WTC11 (cell line): ENCODE results near the gene RALBP1. TPM values are rescaled to one million over a fixed set of nuclear protein-coding genes. Genes with fewer than 3 reads are reported as not detected.

ENCODE experiments used
- ATAC-seq: fragments of 200-7000 bp; cut with Tn5 transposase; 2 replicates; pipeline ENCODE4 v1.10.0; 2021; ENCODE audit warnings: mild to moderate bottlenecking, moderate library complexity
- CTCF ChIA-PET: fragments of 300-600 bp; sonication (Branson Sonifier 250); formaldehyde crosslinking; loops from one replicate; lab custom pipeline; 2021; ENCODE audit warnings: antibody characterized with exemption; lab: Charles Lee
- POLR2A ChIA-PET: fragments of 350-600 bp; sonication (Branson Sonifier 250); formaldehyde crosslinking; loops from one replicate; lab custom pipeline; 2021; ENCODE audit warnings: antibody characterized with exemption; lab: Charles Lee
- DNase-seq: peaks from one replicate; pipeline ENCODE4 v3.0.0; 2021; ENCODE audit warnings: low spot score
- H3K27ac Mint-ChIP-seq: 2 replicates; pipeline ENCODE4 v1.8.0; 2021; ENCODE audit warnings: mixed read lengths
- H3K27me3 Mint-ChIP-seq: 2 replicates; pipeline ENCODE4 v1.8.0; 2021; ENCODE audit warnings: low read depth, mild to moderate bottlenecking, moderate library complexity, mixed read lengths
- H3K36me3 Mint-ChIP-seq: 2 replicates; pipeline ENCODE4 v1.8.0; 2021; ENCODE audit warnings: mixed read lengths
- H3K4me1 Mint-ChIP-seq: 2 replicates; pipeline ENCODE4 v1.8.0; 2022; ENCODE audit warnings: mixed read lengths
- H3K4me3 Mint-ChIP-seq: 2 replicates; pipeline ENCODE4 v1.8.0; 2021; ENCODE audit warnings: mild to moderate bottlenecking, moderate library complexity, mixed read lengths
- H3K9me3 Mint-ChIP-seq: 2 replicates; pipeline ENCODE4 v1.8.0; 2021; ENCODE audit warnings: mixed read lengths
- ATF6 ChIP-seq: sonication (generic); formaldehyde crosslinking; IDR thresholded peaks from 2 replicates; pipeline ENCODE4 v1.8.1; 2023; ENCODE audit warnings: mild to moderate bottlenecking, missing genetic modification reagents
- CBFB ChIP-seq: sonication (generic); formaldehyde crosslinking; IDR thresholded peaks from 2 replicates; pipeline ENCODE4 v1.8.1; 2022; ENCODE audit warnings: mild to moderate bottlenecking, low read depth, missing genetic modification reagents
- CDX4 ChIP-seq: fragments of 250-450 bp; sonication (Bioruptor Pico); IDR thresholded peaks from 2 replicates; pipeline ENCODE4 v1.9.0; 2021; ENCODE audit warnings: moderate library complexity, mild to moderate bottlenecking, inconsistent platforms, borderline replicate concordance
- E2F4 ChIP-seq: sonication (generic); formaldehyde crosslinking; IDR thresholded peaks from 2 replicates; pipeline ENCODE4 v1.8.1; 2022; ENCODE audit warnings: low read depth, mild to moderate bottlenecking, moderate library complexity, missing genetic modification reagents, borderline replicate concordance
- ESRRA ChIP-seq: sonication (generic); formaldehyde crosslinking; IDR thresholded peaks from 2 replicates; pipeline ENCODE4 v1.8.1; 2022; ENCODE audit warnings: mild to moderate bottlenecking, missing genetic modification reagents, borderline replicate concordance
- ETV6 ChIP-seq: sonication (generic); formaldehyde crosslinking; IDR thresholded peaks from 2 replicates; pipeline ENCODE4 v1.8.1; 2022; ENCODE audit warnings: mild to moderate bottlenecking, missing genetic modification reagents
- JUN ChIP-seq: sonication (generic); formaldehyde crosslinking; IDR thresholded peaks from 2 replicates; pipeline ENCODE4 v1.8.0; 2023; ENCODE audit warnings: mild to moderate bottlenecking, missing genetic modification reagents
- KAT7 ChIP-seq: sonication (generic); formaldehyde crosslinking; IDR thresholded peaks from 2 replicates; pipeline ENCODE4 v1.8.1; 2023; ENCODE audit warnings: missing genetic modification reagents, mild to moderate bottlenecking, borderline replicate concordance
- MXD4 ChIP-seq: fragments of 250-450 bp; sonication (Bioruptor Pico); IDR thresholded peaks from 2 replicates; pipeline ENCODE4 v1.8.0; 2021; ENCODE audit warnings: mild to moderate bottlenecking, moderate library complexity, borderline replicate concordance
- MYBL2 ChIP-seq: sonication (generic); formaldehyde crosslinking; IDR thresholded peaks from 2 replicates; pipeline ENCODE4 v1.8.1; 2023; ENCODE audit warnings: mild to moderate bottlenecking, moderate library complexity, missing genetic modification reagents
- NR1H2 ChIP-seq: sonication (generic); formaldehyde crosslinking; IDR thresholded peaks from 2 replicates; pipeline ENCODE4 v1.9.0; 2021; ENCODE audit warnings: mild to moderate bottlenecking, moderate library complexity, missing genetic modification reagents
- RORB ChIP-seq: fragments of 250-450 bp; sonication (Bioruptor Pico); IDR thresholded peaks from 2 replicates; pipeline ENCODE4 v1.9.0; 2021; ENCODE audit warnings: mild to moderate bottlenecking
- TCF7 ChIP-seq: sonication (generic); formaldehyde crosslinking; IDR thresholded peaks from 2 replicates; pipeline ENCODE4 v1.8.0; 2022; ENCODE audit warnings: mild to moderate bottlenecking, low read depth, missing genetic modification reagents, moderate library complexity
- ZBTB43 ChIP-seq: sonication (generic); formaldehyde crosslinking; IDR thresholded peaks from 2 replicates; pipeline ENCODE4 v1.8.1; 2023; ENCODE audit warnings: mild to moderate bottlenecking, missing genetic modification reagents
- ZMAT4 ChIP-seq: fragments of 250-450 bp; sonication (Bioruptor Pico); IDR thresholded peaks from 2 replicates; pipeline ENCODE4 v1.9.0; 2021; ENCODE audit warnings: mild to moderate bottlenecking
- ZNF317 ChIP-seq: sonication (generic); formaldehyde crosslinking; IDR thresholded peaks from 2 replicates; pipeline ENCODE4 v1.8.1; 2023; ENCODE audit warnings: low read depth, mild to moderate bottlenecking, moderate library complexity, missing genetic modification reagents, borderline replicate concordance
- ZNF396 ChIP-seq: fragments of 250-450 bp; sonication (Bioruptor Pico); IDR thresholded peaks from 2 replicates; pipeline ENCODE4 v1.8.0; 2021; ENCODE audit warnings: mild to moderate bottlenecking, moderate library complexity, borderline replicate concordance
- ZNF423 ChIP-seq: fragments of 250-450 bp; sonication (Bioruptor Pico); IDR thresholded peaks from 2 replicates; pipeline ENCODE4 v2.1.2; 2022; ENCODE audit warnings: mild to moderate bottlenecking, moderate library complexity
- ZNF425 ChIP-seq: fragments of 250-450 bp; sonication (Bioruptor Pico); conservative IDR thresholded peaks from 2 replicates; pipeline ENCODE4 v1.9.0; 2021; ENCODE audit warnings: mild to moderate bottlenecking
- ZNF532 ChIP-seq: fragments of 250-450 bp; sonication (Bioruptor Pico); IDR thresholded peaks from 2 replicates; pipeline ENCODE4 v1.9.0; 2021; ENCODE audit warnings: mild to moderate bottlenecking, borderline replicate concordance
- ZSCAN18 ChIP-seq: fragments of 250-450 bp; sonication (Bioruptor Pico); IDR thresholded peaks from 2 replicates; pipeline ENCODE4 v2.1.2; 2022; ENCODE audit warnings: mild to moderate bottlenecking, moderate library complexity
- total RNA-seq: library from RNA; stranded (reverse); gene quantifications from 3 replicates; pipeline ENCODE4 v1.2.3, GENCODE V29; 2021

Gene RALBP1
- total RNA-seq, 1 experiment from 2014 or later = 69.3 TPM

GRCh38 chr18:9494778-9495331 is 19.5 kb downstream of the RALBP1 start:
- no peaks in the 10 kb centered on the region for H3K27me3 Mint-ChIP-seq
- ChIA-PET CTCF (no interaction called here), POLR2A (no interaction called here)
- ATAC-seq (peak; percentile 50), DNase-seq (no peak)
- peaks cover 28% of the 10 kb centered on the region for H3K9me3 Mint-ChIP-seq
- H3K4me1 Mint-ChIP-seq = peaks cover 49% of the 10 kb centered on the region
- H3K27ac Mint-ChIP-seq = peak overlapping the region; percentile 88
- H3K36me3 Mint-ChIP-seq = peaks cover 27% of the 10 kb centered on the region
- TF ChIP-seq TCF7 (CRISPR knock-in tag) (no peak), ZBTB43 (CRISPR knock-in tag) (no peak), ETV6 (CRISPR knock-in tag) (no peak), ZMAT4 (CRISPR knock-in tag) (no peak), ZNF423 (CRISPR knock-in tag) (peak; percentile 35; the same call in 1 of the 2 replicates), RORB (CRISPR knock-in tag) (no peak), ESRRA (CRISPR knock-in tag) (no peak), ZSCAN18 (CRISPR knock-in tag) (peak; percentile 88; the same call in 1 of the 2 replicates), ZNF317 (CRISPR knock-in tag) (no peak), ZNF532 (CRISPR knock-in tag) (peak; percentile 92; the same call in 1 of the 2 replicates), E2F4 (CRISPR knock-in tag) (no peak), KAT7 (CRISPR knock-in tag) (no peak), MXD4 (CRISPR knock-in tag) (0 out of 2 replicates have a peak, but pooled peaks have one; percentile 51), NR1H2 (CRISPR knock-in tag) (no peak), CBFB (no peak)
- H3K4me3 Mint-ChIP-seq = peak overlapping the region; percentile 14; the same call in 1 of the 2 replicates

- CTCF ChIA-PET = interaction anchor here (1.1 kb wide), 1 partner anchor 130 kb away, joined by 3 read pairs; no protein-coding TSS in a partner anchor
- H3K36me3 Mint-ChIP-seq = peaks cover 30% of the 10 kb centered on the region
- H3K27ac Mint-ChIP-seq = peak overlapping the region; percentile 88
- H3K9me3 Mint-ChIP-seq = peaks cover 28% of the 10 kb centered on the region
- no peak for DNase-seq
- peak; percentile 66 for ATAC-seq
- peaks cover 49% of the 10 kb centered on the region for H3K4me1 Mint-ChIP-seq
- no peaks in the 10 kb centered on the region for H3K27me3 Mint-ChIP-seq
- no peak overlapping the region; the same call in 1 of the 2 replicates for H3K4me3 Mint-ChIP-seq
- POLR2A ChIA-PET = no interaction called here
- TF ChIP-seq ZNF396 (no peak), ZNF425 (CRISPR knock-in tag) (no peak), CDX4 (CRISPR knock-in tag) (no peak), MYBL2 (CRISPR knock-in tag) (no peak), JUN (CRISPR knock-in tag) (no peak), ATF6 (CRISPR knock-in tag) (no peak), NR1H2 (CRISPR knock-in tag) (no peak)
Measured at GRCh38 chr18:9495465-9495864, 20.2 kb downstream of the RALBP1 start.
